Vagina (tissue), 2 donors: ENCODE results near the gene PROK2.

Source experiments
- POLR2AphosphoS5 ChIP-seq, 2 donors: sonication (generic); formaldehyde crosslinking; IDR thresholded peaks; one replicate each; pipeline ENCODE4 v1.9.0; 2017; ENCODE audit warnings: antibody characterized with exemption in 2 of 2, mild to moderate bottlenecking in 2 of 2, low read depth in 1 of 2; ENCODE audit not compliant: insufficient read depth in 1 of 2
- TF ChIP-seq, protein P1 (sequence below), 3 experiments: fragments of 450-650 bp in 2 of 3; fragments of 200-600 bp in 1 of 3; sonication (generic) in 1 of 3; IDR thresholded peaks; one replicate each; pipeline ENCODE4 v1.5.1; 2017 to 2019; ENCODE audit warnings: antibody characterized with exemption in 3 of 3, mild to moderate bottlenecking in 2 of 3, moderate library complexity in 2 of 3

- TF ChIP-seq, protein P1, sequence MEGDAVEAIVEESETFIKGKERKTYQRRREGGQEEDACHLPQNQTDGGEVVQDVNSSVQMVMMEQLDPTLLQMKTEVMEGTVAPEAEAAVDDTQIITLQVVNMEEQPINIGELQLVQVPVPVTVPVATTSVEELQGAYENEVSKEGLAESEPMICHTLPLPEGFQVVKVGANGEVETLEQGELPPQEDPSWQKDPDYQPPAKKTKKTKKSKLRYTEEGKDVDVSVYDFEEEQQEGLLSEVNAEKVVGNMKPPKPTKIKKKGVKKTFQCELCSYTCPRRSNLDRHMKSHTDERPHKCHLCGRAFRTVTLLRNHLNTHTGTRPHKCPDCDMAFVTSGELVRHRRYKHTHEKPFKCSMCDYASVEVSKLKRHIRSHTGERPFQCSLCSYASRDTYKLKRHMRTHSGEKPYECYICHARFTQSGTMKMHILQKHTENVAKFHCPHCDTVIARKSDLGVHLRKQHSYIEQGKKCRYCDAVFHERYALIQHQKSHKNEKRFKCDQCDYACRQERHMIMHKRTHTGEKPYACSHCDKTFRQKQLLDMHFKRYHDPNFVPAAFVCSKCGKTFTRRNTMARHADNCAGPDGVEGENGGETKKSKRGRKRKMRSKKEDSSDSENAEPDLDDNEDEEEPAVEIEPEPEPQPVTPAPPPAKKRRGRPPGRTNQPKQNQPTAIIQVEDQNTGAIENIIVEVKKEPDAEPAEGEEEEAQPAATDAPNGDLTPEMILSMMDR (IDR thresholded peaks at IDR 0.05), result no peak
- TF ChIP-seq POLR2AphosphoS5 (IDR thresholded peaks at IDR 0.05; ENCODE audit: insufficient read depth in 1 of 2, low read depth in 1 of 2), result peak in 1 of 2 donors; percentile 40
Measured at GRCh38 chr3:71724584-71725270, 60.2 kb downstream of the PROK2 start.
